ENCODE results near the gene MEIS2. TPM values are rescaled to one million over a fixed set of nuclear protein-coding genes. Genes with fewer than 3 reads are reported as not detected.

MEIS2 gene
- total RNA-seq, 1 donor from 2014 or later, result 76.9 TPM

- H3K27ac ChIP-seq, result no peak overlapping the region
- intact Hi-C loops (cut with DNase I), result no loop called here
- H3K36me3 ChIP-seq, result peaks cover 0 to 3% of the 10 kb centered on the region in 2 donors
- DNase-seq (ENCODE audit: extremely low spot score in 2 of 2), result no peak
- no peak overlapping the region for H3K4me3 ChIP-seq
- H3K27me3 ChIP-seq, result no peaks in the 10 kb centered on the region
- H3K9me3 ChIP-seq, result no peaks in the 10 kb centered on the region
- no peak for TF ChIP-seq POLR2A (IDR thresholded peaks at IDR 0.05)
- TF ChIP-seq POLR2AphosphoS5 (IDR thresholded peaks at IDR 0.05; ENCODE audit: insufficient read depth in 1 of 2, low read depth in 1 of 2), result no peak
- TF ChIP-seq, protein P1, sequence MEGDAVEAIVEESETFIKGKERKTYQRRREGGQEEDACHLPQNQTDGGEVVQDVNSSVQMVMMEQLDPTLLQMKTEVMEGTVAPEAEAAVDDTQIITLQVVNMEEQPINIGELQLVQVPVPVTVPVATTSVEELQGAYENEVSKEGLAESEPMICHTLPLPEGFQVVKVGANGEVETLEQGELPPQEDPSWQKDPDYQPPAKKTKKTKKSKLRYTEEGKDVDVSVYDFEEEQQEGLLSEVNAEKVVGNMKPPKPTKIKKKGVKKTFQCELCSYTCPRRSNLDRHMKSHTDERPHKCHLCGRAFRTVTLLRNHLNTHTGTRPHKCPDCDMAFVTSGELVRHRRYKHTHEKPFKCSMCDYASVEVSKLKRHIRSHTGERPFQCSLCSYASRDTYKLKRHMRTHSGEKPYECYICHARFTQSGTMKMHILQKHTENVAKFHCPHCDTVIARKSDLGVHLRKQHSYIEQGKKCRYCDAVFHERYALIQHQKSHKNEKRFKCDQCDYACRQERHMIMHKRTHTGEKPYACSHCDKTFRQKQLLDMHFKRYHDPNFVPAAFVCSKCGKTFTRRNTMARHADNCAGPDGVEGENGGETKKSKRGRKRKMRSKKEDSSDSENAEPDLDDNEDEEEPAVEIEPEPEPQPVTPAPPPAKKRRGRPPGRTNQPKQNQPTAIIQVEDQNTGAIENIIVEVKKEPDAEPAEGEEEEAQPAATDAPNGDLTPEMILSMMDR (IDR thresholded peaks at IDR 0.05), result no peak
- no peaks in the 10 kb centered on the region for H3K4me1 ChIP-seq
These were observed 132.4 kb downstream of the MEIS2 start for GRCh38 chr15:36967929-36968328.

GRCh38 chr15:36966708-36967107, 133.6 kb downstream of the MEIS2 start:
- Histone ChIP-seq H3K9me3 (no peaks in the 10 kb centered on the region), H3K4me1 (no peaks in the 10 kb centered on the region), H3K27ac (no peak overlapping the region), H3K4me3 (no peak overlapping the region), H3K27me3 (no peaks in the 10 kb centered on the region), H3K36me3 (peaks cover 0 to 3% of the 10 kb centered on the region in 2 donors)
- intact Hi-C loops (cut with DNase I), result no loop called here
- TF ChIP-seq, protein P1 (IDR thresholded peaks at IDR 0.05), result no peak
- TF ChIP-seq POLR2A (IDR thresholded peaks at IDR 0.05) (no peak), POLR2AphosphoS5 (IDR thresholded peaks at IDR 0.05; ENCODE audit: insufficient read depth in 1 of 2, low read depth in 1 of 2) (no peak)
- no peak for DNase-seq (ENCODE audit: extremely low spot score in 2 of 2)

DNA sequence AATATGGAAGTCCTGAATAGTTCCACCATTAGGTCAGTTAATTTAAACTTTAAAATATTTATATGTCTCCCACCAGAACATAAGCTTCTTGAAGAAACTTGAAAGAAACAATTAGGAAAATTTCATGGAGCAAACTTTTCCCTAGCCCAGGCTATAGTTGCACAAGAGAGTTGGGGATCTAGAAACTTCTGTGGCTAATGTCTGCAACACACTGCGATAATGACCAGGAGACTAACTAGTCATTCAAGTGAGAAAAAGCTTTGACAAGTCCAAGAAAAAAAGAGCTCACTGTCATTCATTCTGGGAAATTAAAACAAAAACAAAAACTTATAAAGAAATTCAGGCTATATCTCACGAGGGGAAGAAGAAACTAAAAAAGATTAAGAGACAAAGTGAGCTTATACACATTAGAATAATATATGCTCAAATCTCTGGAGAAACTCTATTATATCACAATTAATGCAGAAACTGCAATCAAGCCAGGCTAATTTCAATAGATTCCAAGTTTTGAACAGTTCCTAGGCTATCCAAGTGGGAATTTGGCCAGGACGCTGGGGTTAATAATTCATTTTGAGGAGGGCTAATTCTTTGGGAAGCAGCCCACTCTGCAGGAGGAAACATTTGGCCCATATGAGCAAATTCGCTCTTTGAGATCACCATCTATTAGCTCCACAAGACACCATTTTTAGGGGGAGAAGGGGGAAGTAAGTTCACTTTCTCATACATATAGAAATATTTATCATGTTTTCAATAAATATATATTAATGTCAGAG, 134.6 kb downstream of the MEIS2 start:
- no peaks in the 10 kb centered on the region for H3K27me3 ChIP-seq
- intact Hi-C loops (cut with DNase I), result no loop called here
- no peak for DNase-seq (ENCODE audit: extremely low spot score in 2 of 2)
- H3K4me1 ChIP-seq, result no peaks in the 10 kb centered on the region
- no peak overlapping the region for H3K27ac ChIP-seq
- no peaks in the 10 kb centered on the region for H3K9me3 ChIP-seq
- TF ChIP-seq POLR2AphosphoS5 (IDR thresholded peaks at IDR 0.05; ENCODE audit: insufficient read depth in 1 of 2, low read depth in 1 of 2), result no peak
- TF ChIP-seq POLR2A (IDR thresholded peaks at IDR 0.05), result no peak
- TF ChIP-seq, protein P1 (IDR thresholded peaks at IDR 0.05), result no peak
- peaks cover 0 to 3% of the 10 kb centered on the region in 2 donors for H3K36me3 ChIP-seq
- H3K4me3 ChIP-seq, result no peak overlapping the region

DNA sequence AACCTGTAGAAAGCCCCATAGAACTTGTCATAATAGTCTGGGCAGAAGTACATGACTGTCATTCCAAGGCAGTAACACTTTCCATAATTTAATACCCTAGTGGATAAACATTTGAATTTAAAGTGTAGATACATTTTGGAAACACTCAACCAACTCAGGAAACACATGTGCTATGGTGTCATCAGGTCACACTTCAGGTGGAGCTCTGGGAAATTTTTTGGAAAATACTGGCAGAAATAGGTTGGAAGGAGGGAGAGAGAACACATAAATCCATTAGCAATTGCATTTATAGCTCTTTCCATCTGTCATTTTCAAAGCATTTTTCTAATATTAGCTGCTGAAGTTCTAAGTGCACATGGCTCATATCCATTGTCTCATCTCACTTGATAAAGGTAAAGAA, 135.7 kb downstream of the MEIS2 start:
- H3K4me1 ChIP-seq, result no peaks in the 10 kb centered on the region
- no peaks in the 10 kb centered on the region for H3K9me3 ChIP-seq
- H3K27ac ChIP-seq, result no peak overlapping the region
- TF ChIP-seq POLR2A (IDR thresholded peaks at IDR 0.05), result no peak
- TF ChIP-seq, protein P1 (IDR thresholded peaks at IDR 0.05), result no peak
- TF ChIP-seq POLR2AphosphoS5 (IDR thresholded peaks at IDR 0.05; ENCODE audit: insufficient read depth in 1 of 2, low read depth in 1 of 2), result no peak
- DNase-seq (ENCODE audit: extremely low spot score in 2 of 2), result no peak
- H3K4me3 ChIP-seq, result no peak overlapping the region
- no peaks in the 10 kb centered on the region for H3K27me3 ChIP-seq
- intact Hi-C loops (cut with DNase I), result no loop called here
- H3K36me3 ChIP-seq, result peaks cover 0 to 3% of the 10 kb centered on the region in 2 donors

DNA sequence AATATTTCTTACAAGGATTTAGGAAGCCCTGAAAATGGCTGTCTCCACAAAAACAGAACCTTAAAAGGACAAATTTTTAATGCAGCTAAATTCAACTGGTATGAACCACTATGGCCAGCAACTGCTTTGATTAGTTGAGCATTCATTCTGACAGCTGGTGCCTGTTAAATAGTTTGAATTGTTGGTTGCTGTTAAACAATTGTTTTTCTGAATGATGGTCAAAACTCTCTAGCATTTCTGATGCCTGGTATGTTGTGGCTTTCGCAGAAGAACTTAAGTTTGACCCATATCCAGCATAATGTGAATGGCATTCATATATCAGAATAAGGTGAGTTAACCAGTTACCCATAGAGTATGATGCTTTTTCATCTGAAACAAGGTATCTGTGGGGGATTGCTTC, 138.4 kb downstream of the MEIS2 start:
- Histone ChIP-seq H3K27me3 (no peaks in the 10 kb centered on the region), H3K9me3 (no peaks in the 10 kb centered on the region), H3K36me3 (peaks cover 0 to 3% of the 10 kb centered on the region in 2 donors), H3K27ac (no peak overlapping the region), H3K4me3 (no peak overlapping the region), H3K4me1 (no peaks in the 10 kb centered on the region)
- no peak for TF ChIP-seq POLR2AphosphoS5 (IDR thresholded peaks at IDR 0.05; ENCODE audit: insufficient read depth in 1 of 2, low read depth in 1 of 2)
- DNase-seq (ENCODE audit: extremely low spot score in 2 of 2), result no peak
- intact Hi-C loops (cut with DNase I), result no loop called here

All from vagina (tissue), 2 donors.